HUDEP-2 (cell line): ENCODE measurements around the gene MALAT1.

Experiments
- DNase-seq, 76 experiments: peaks; one replicate each; lab custom pipeline; 2025; ENCODE audit not compliant: unreplicated experiment in 76 of 76; lab: John Stamatoyannopoulos, UW

Gene MALAT1

GRCh38 chr11:65553301-65554001, 54.6 kb downstream of the MALAT1 start:
- peak in 61 of 76 experiments; percentile 16 to 72 (median 46) for DNase-seq

- DNase-seq, result no peak
Measured at GRCh38 chr11:65554057-65554818, 55.4 kb downstream of the MALAT1 start.

- DNase-seq, result no peak
Measured at GRCh38 chr11:65554842-65555430, 56.1 kb downstream of the MALAT1 start.

GRCh38 chr11:65555693-65556231, 56.9 kb downstream of the MALAT1 start:
- peak in 40 of 76 experiments; percentile 1 to 76 (median 32) for DNase-seq
